A673 (cell line): ENCODE data around the gene UBD.
A peak's percentile ranks its signal among the peaks of the same experiment; 100 is the strongest.

Source experiments
- EZH2 ChIP-seq: fragments of 200-600 bp; sonication (generic); IDR thresholded peaks from 2 replicates; pipeline ENCODE4 v1.6.1; 2017; ENCODE audit warnings: borderline replicate concordance, low read depth, mild to moderate bottlenecking, mixed read lengths, antibody characterized with exemption, low read length; ENCODE audit not compliant: poor library complexity, severe bottlenecking
- TF ChIP-seq, protein P1 (sequence below): fragments of 300-800, 200-600 bp; sonication (generic); conservative IDR thresholded peaks from 2 replicates; pipeline ENCODE4 v1.5.1; 2017; ENCODE audit warnings: low read depth, mild to moderate bottlenecking, antibody characterized with exemption, low read length, moderate library complexity, mixed read lengths

DNA sequence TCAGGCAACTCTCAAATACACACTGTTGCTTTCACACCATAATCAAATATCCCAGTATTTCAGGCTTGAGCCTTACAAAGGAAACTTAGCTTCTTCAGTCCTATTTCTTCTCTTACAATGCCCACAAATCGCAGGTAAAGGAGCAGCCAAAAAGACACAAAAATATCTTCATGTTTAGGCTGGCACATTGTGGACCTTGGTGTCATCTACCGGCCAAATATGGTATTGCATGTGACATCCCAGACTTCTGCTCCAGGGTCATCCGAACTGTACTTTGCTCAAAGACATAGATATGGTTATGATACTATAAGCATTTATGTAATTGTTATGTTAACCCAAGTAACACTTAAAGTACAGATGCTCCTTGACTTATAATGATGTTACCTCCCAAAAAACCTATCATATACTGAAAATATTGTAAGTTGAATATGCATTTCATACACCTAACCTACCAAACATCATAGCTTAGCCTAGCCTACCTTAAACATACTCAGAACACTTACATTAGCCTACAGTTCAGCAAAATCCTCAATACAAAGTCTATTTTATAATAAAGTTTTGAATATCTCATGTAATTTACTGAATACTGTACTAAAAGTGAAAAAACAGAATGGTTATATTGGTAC lies 30.0 kb upstream of the UBD start:
- TF ChIP-seq, protein P1, sequence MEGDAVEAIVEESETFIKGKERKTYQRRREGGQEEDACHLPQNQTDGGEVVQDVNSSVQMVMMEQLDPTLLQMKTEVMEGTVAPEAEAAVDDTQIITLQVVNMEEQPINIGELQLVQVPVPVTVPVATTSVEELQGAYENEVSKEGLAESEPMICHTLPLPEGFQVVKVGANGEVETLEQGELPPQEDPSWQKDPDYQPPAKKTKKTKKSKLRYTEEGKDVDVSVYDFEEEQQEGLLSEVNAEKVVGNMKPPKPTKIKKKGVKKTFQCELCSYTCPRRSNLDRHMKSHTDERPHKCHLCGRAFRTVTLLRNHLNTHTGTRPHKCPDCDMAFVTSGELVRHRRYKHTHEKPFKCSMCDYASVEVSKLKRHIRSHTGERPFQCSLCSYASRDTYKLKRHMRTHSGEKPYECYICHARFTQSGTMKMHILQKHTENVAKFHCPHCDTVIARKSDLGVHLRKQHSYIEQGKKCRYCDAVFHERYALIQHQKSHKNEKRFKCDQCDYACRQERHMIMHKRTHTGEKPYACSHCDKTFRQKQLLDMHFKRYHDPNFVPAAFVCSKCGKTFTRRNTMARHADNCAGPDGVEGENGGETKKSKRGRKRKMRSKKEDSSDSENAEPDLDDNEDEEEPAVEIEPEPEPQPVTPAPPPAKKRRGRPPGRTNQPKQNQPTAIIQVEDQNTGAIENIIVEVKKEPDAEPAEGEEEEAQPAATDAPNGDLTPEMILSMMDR, result peak; percentile 92
- no peak for TF ChIP-seq EZH2
